Fibroblast of skin of right quadriceps (primary cell): ENCODE measurements around the gene ANO6.
"Not testable (repeated sequence)": the region's sequence is repeated elsewhere in the genome, so short reads cannot be mapped to it uniquely, and the experiment has no call there.

Source experiments
- DNase-seq: peaks from one replicate; pipeline ENCODE4 v3.0.0-alpha.2; 2013

ANO6 gene

GRCh38 chr12:45317261-45317660, 101.4 kb downstream of the ANO6 start:
- not testable (repeated sequence) for DNase-seq

- DNase-seq, result no peak
Observed at GRCh38 chr12:45322810-45323209, 106.9 kb downstream of the ANO6 start.

GRCh38 chr12:45324391-45324790, 108.5 kb downstream of the ANO6 start:
- DNase-seq, result no peak

- no peak for DNase-seq
Observed at GRCh38 chr12:45326358-45326975, 110.6 kb downstream of the ANO6 start.

- DNase-seq, result no peak
Observed at GRCh38 chr12:45327823-45328383, 112.0 kb downstream of the ANO6 start.

GRCh38 chr12:45329238-45329637, 113.3 kb downstream of the ANO6 start:
- no peak for DNase-seq

- no peak for DNase-seq
Observed at GRCh38 chr12:45329702-45330101, 113.8 kb downstream of the ANO6 start.

GRCh38 chr12:45331552-45331951, 115.7 kb downstream of the ANO6 start:
- DNase-seq, result no peak

- no peak for DNase-seq
Observed at GRCh38 chr12:45334396-45334795, 118.5 kb downstream of the ANO6 start.

GRCh38 chr12:45336331-45336730, 120.4 kb downstream of the ANO6 start:
- peak; percentile 95 for DNase-seq

GRCh38 chr12:45336762-45337596, 121.1 kb downstream of the ANO6 start:
- peak; percentile 88 for DNase-seq

- DNase-seq, result no peak
Observed at GRCh38 chr12:45337835-45338234, 121.9 kb downstream of the ANO6 start.

- DNase-seq, result no peak
Observed at GRCh38 chr12:45338272-45338671, 122.4 kb downstream of the ANO6 start.

- DNase-seq, result no peak
Observed at GRCh38 chr12:45339035-45339434, 123.1 kb downstream of the ANO6 start.

GRCh38 chr12:45342171-45342570, 126.3 kb downstream of the ANO6 start:
- no peak for DNase-seq

GRCh38 chr12:45342848-45343247, 127.0 kb downstream of the ANO6 start:
- no peak for DNase-seq

GRCh38 chr12:45343269-45344051, 127.6 kb downstream of the ANO6 start:
- DNase-seq, result peak; percentile 29

GRCh38 chr12:45348311-45348710, 132.4 kb downstream of the ANO6 start:
- no peak for DNase-seq

- no peak for DNase-seq
Observed at GRCh38 chr12:45348986-45349385, 133.1 kb downstream of the ANO6 start.

GRCh38 chr12:45349916-45350315, 134.0 kb downstream of the ANO6 start:
- peak; percentile 10 for DNase-seq

GRCh38 chr12:45350861-45351260, 135.0 kb downstream of the ANO6 start:
- peak; percentile 19 for DNase-seq

GRCh38 chr12:45351921-45352670, 136.2 kb downstream of the ANO6 start:
- DNase-seq, result no peak

GRCh38 chr12:45353944-45354343, 138.0 kb downstream of the ANO6 start:
- DNase-seq, result no peak
